ENCODE results near the gene AGXT.

Gene AGXT

GRCh38 chr2:240899468-240899865 lies 30.8 kb downstream of the AGXT start:
- DNase-seq = no peak

- DNase-seq = no peak
Observed at GRCh38 chr2:240900141-240900860, 31.7 kb downstream of the AGXT start.

GRCh38 chr2:240901986-240902614 lies 33.5 kb downstream of the AGXT start:
- DNase-seq = no peak

GRCh38 chr2:240902615-240903041 lies 34.0 kb downstream of the AGXT start:
- DNase-seq = no peak

- DNase-seq = no peak
Observed at GRCh38 chr2:240903191-240904060, 34.8 kb downstream of the AGXT start.

GRCh38 chr2:240904216-240905175 lies 35.9 kb downstream of the AGXT start:
- DNase-seq = no peak

GRCh38 chr2:240905176-240905781 lies 36.7 kb downstream of the AGXT start:
- DNase-seq = peak; percentile 42

GRCh38 chr2:240906141-240906910 lies 37.7 kb downstream of the AGXT start, which contains the start of gene CROCC2:
Gene CROCC2 (plus strand): TSS chr2:240906336. CDS start chr2:240906514, 178 bp downstream.
- DNase-seq = peak; percentile 67

- no peak for DNase-seq
Observed at GRCh38 chr2:240906911-240907590, 38.4 kb downstream of the AGXT start.

GRCh38 chr2:240909216-240909974 lies 40.8 kb downstream of the AGXT start:
- DNase-seq = no peak

GRCh38 chr2:240911641-240912265 lies 43.1 kb downstream of the AGXT start:
- DNase-seq = no peak

GRCh38 chr2:240912878-240913809 lies 44.5 kb downstream of the AGXT start:
- no peak for DNase-seq

GRCh38 chr2:240913810-240914644 lies 45.4 kb downstream of the AGXT start:
- DNase-seq = peak; percentile 32

- DNase-seq = no peak
Observed at GRCh38 chr2:240914645-240915525, 46.3 kb downstream of the AGXT start.

- no peak for DNase-seq
Observed at GRCh38 chr2:240915526-240916341, 47.1 kb downstream of the AGXT start.
